HL-60 (cell line): ENCODE data around the gene ZNF593OS.

ENCODE experiments used
- DNase-seq, 2 experiments: peaks; one replicate each; pipeline ENCODE4 v3.0.0-alpha.2; 2010 to 2020; ENCODE audit warnings: low read depth in 1 of 2, low spot score in 1 of 2
- H3K27ac ChIP-seq: fragments of 250-450 bp; sonication (Bioruptor Pico); replicated peaks from 2 replicates; pipeline ENCODE4 v1.5.1; 2020; ENCODE audit warnings: mild to moderate bottlenecking, moderate library complexity
- H3K27me3 ChIP-seq: fragments of 250-450 bp; sonication (Bioruptor Pico); 2 replicates; pipeline ENCODE4 v1.5.1; 2021; ENCODE audit warnings: mild to moderate bottlenecking, moderate library complexity; ENCODE audit not compliant: insufficient read depth, poor library complexity, severe bottlenecking
- H3K4me3 ChIP-seq: replicated peaks from 2 replicates; pipeline ENCODE4 v1.5.1; 2011; ENCODE audit warnings: mild to moderate bottlenecking, control low read depth, low read length; ENCODE audit not compliant: insufficient read depth
- GABPA ChIP-seq: IDR thresholded peaks from 2 replicates; pipeline ENCODE4 v1.6.1; 2012; ENCODE audit warnings: low read depth
- POLR2AphosphoS5 ChIP-seq: IDR thresholded peaks from 2 replicates; pipeline ENCODE4 v1.6.1; 2012; ENCODE audit warnings: low read depth
- SPI1 ChIP-seq: IDR thresholded peaks from 2 replicates; pipeline ENCODE4 v1.6.1; 2012; ENCODE audit warnings: low read depth, mild to moderate bottlenecking, borderline replicate concordance
- TF ChIP-seq, protein P1 (sequence below): IDR thresholded peaks from 2 replicates; pipeline ENCODE4 v1.6.1; 2012; ENCODE audit warnings: low read depth; ENCODE audit not compliant: insufficient replicate concordance
- TF ChIP-seq, protein P2 (sequence below): IDR thresholded peaks from one replicate; pipeline ENCODE4 v1.5.1; 2011; ENCODE audit warnings: low read length, control low read depth, inconsistent platforms; ENCODE audit not compliant: insufficient read depth

Gene ZNF593OS

DNA sequence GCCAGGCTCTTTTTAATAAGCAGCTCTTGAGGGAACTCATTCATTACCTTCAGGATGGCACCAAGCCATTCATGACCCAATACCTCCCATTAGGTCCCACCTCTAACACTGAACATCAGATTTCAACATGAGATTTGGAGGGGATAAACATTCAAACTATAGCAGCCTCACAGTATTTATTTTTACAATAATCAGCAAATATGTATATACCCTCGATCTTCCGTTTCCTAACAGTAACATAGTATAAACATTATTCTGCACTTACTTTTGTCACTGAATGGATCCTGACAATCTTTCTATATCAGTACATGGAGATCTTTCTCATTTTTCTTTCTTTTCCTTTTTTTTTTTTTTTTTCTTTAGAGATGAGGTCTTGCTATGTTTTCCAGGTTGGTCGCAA, 24.2 kb upstream of the ZNF593OS start:
- Histone ChIP-seq H3K27me3 (no peaks in the 10 kb centered on the region), H3K27ac (no peak overlapping the region), H3K4me3 (no peak overlapping the region)
- no peak for TF ChIP-seq POLR2AphosphoS5
- TF ChIP-seq GABPA = no peak
- TF ChIP-seq, protein P1, sequence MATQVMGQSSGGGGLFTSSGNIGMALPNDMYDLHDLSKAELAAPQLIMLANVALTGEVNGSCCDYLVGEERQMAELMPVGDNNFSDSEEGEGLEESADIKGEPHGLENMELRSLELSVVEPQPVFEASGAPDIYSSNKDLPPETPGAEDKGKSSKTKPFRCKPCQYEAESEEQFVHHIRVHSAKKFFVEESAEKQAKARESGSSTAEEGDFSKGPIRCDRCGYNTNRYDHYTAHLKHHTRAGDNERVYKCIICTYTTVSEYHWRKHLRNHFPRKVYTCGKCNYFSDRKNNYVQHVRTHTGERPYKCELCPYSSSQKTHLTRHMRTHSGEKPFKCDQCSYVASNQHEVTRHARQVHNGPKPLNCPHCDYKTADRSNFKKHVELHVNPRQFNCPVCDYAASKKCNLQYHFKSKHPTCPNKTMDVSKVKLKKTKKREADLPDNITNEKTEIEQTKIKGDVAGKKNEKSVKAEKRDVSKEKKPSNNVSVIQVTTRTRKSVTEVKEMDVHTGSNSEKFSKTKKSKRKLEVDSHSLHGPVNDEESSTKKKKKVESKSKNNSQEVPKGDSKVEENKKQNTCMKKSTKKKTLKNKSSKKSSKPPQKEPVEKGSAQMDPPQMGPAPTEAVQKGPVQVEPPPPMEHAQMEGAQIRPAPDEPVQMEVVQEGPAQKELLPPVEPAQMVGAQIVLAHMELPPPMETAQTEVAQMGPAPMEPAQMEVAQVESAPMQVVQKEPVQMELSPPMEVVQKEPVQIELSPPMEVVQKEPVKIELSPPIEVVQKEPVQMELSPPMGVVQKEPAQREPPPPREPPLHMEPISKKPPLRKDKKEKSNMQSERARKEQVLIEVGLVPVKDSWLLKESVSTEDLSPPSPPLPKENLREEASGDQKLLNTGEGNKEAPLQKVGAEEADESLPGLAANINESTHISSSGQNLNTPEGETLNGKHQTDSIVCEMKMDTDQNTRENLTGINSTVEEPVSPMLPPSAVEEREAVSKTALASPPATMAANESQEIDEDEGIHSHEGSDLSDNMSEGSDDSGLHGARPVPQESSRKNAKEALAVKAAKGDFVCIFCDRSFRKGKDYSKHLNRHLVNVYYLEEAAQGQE = no peak
- TF ChIP-seq SPI1 = no peak
- TF ChIP-seq, protein P2, sequence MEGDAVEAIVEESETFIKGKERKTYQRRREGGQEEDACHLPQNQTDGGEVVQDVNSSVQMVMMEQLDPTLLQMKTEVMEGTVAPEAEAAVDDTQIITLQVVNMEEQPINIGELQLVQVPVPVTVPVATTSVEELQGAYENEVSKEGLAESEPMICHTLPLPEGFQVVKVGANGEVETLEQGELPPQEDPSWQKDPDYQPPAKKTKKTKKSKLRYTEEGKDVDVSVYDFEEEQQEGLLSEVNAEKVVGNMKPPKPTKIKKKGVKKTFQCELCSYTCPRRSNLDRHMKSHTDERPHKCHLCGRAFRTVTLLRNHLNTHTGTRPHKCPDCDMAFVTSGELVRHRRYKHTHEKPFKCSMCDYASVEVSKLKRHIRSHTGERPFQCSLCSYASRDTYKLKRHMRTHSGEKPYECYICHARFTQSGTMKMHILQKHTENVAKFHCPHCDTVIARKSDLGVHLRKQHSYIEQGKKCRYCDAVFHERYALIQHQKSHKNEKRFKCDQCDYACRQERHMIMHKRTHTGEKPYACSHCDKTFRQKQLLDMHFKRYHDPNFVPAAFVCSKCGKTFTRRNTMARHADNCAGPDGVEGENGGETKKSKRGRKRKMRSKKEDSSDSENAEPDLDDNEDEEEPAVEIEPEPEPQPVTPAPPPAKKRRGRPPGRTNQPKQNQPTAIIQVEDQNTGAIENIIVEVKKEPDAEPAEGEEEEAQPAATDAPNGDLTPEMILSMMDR = no peak
- no peak for DNase-seq

DNA sequence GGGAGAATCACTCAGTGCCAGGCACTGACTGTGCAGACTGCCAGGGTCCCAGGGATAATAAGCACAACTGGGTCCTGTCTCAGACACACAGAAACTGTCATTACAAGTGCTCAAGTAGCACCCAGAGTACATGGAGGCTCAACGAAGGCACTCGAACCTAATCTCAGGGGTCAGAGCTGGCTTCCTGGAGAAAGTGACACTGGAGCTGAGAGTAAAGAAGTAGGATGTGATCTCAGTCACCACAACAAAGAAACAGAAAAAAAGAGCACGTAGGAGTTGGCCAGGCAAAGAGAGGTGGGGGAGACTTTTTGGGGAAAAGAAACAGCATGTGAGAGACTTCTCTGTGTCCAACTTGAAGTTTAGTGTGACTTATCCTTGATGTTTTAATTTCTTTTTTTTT, 20.1 kb upstream of the ZNF593OS start:
- Histone ChIP-seq H3K4me3 (no peak overlapping the region), H3K27ac (no peak overlapping the region), H3K27me3 (no peaks in the 10 kb centered on the region)
- TF ChIP-seq, protein P1 = no peak
- TF ChIP-seq GABPA = no peak
- no peak for TF ChIP-seq SPI1
- DNase-seq = no peak

DNA sequence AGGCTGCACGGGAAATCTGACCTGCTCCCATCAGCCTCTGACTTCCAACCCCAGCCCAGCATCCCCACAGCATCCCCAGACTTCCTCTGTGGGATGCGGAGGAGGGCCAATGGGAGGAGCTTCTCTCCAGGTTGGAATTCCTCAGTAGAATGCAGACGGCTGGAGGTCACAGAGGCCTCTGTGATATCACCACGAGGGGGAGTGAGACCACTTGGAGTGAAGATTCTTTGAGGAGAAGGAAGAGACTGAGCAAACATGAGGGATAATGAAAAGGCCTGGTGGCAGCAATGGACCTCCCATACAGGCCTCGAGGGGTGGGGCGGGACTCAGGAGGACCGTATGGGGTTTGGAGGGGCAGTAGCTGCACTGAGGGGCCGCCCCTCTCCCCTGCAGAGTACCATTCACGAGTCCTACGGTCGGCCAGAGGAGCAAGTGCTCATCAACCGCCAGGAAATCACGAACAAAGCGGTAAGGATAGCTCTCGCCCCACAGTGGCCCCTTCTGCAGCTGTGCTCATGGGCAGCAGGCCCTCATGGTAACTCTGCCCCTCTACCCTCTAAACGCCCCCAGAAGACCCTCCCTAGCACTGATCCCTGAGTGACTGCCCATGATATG, 18.8 kb upstream of the ZNF593OS start, which contains the start of gene CATSPER4:
CATSPER4 (plus strand) TSS at position 230 of the 615 bp plus-strand sequence; CDS start at position 256, 26 bp downstream.
- TF ChIP-seq POLR2AphosphoS5 (no peak), SPI1 (no peak), GABPA (no peak)
- TF ChIP-seq, protein P1 = no peak
- TF ChIP-seq, protein P2 = peak; percentile 8
- H3K27ac ChIP-seq = no peak within 1 kb of the TSS
- no peak within 1 kb of the TSS for H3K4me3 ChIP-seq
- no peak for DNase-seq
- no peaks in the 10 kb centered on the region for H3K27me3 ChIP-seq
